DND-41 (cell line): ENCODE measurements around the gene LAMTOR4.

ENCODE experiments used
- EZH2 ChIP-seq: IDR thresholded peaks from 3 replicates; pipeline ENCODE4 v1.6.1; 2012; ENCODE audit warnings: borderline replicate concordance, low read depth, mild to moderate bottlenecking, moderate library complexity, low read length, inconsistent platforms; ENCODE audit not compliant: severe bottlenecking
- TF ChIP-seq, protein P1 (sequence below): IDR thresholded peaks from 2 replicates; pipeline ENCODE4 v1.5.1; 2012; ENCODE audit warnings: borderline replicate concordance, low read length, moderate library complexity, mild to moderate bottlenecking; ENCODE audit not compliant: poor library complexity, severe bottlenecking; ENCODE audit errors: extremely low read depth

DNA sequence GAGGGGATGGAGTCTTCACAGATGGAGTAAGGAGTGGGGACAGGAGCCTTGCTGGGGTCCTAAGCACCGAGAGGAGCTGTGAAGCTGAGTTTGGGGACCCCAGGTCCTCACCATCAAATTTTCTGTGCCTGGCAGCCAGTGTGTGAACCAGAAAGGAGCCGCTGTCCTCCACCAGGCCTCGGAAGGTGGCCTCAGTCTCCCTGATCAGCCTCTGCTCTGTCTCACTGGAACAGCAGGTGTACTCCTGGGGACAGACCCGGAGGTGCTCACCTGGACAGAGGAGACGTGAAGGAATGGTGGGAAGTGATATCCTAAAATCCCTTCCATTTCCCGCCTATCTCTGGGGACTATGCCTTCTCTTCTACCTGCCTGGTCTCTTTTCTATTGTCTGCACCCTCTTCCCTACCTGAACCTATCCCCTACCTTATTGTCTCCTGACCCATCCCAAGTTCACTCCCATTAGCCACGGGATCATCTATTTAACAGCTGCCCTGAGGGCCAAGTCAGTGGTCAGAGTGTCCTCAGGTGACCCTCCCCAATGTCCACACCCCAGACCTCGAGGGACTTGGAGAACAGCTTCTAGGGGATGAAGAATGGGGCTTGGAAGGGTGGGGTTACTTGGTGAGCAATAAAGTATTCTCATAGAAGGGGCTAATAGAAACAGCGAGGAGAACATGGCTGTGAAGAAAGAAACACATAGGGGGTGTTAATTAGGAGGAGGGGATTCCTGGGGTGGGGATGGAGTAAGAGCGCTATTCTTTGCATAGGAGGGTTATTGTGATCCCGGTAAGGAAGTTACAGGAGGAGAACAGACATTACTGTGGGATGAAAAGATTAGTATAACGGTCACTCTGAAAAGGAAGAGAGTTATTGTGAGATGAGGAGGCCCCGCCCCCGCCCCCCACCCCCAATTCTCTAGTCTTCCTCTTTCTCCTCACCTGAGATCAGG lies 27.7 kb downstream of the LAMTOR4 start:
- TF ChIP-seq, protein P1, sequence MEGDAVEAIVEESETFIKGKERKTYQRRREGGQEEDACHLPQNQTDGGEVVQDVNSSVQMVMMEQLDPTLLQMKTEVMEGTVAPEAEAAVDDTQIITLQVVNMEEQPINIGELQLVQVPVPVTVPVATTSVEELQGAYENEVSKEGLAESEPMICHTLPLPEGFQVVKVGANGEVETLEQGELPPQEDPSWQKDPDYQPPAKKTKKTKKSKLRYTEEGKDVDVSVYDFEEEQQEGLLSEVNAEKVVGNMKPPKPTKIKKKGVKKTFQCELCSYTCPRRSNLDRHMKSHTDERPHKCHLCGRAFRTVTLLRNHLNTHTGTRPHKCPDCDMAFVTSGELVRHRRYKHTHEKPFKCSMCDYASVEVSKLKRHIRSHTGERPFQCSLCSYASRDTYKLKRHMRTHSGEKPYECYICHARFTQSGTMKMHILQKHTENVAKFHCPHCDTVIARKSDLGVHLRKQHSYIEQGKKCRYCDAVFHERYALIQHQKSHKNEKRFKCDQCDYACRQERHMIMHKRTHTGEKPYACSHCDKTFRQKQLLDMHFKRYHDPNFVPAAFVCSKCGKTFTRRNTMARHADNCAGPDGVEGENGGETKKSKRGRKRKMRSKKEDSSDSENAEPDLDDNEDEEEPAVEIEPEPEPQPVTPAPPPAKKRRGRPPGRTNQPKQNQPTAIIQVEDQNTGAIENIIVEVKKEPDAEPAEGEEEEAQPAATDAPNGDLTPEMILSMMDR, result no peak
- TF ChIP-seq EZH2, result no peak
